ENCODE data around the gene ATP8B4.

- TF ChIP-seq EZH2 (IDR thresholded peaks at IDR 0.05) (no peak), POLR2AphosphoS5 (IDR thresholded peaks at IDR 0.05; ENCODE audit: borderline replicate concordance, low read depth, low read length) (no peak), FOXP2 (optimal IDR thresholded peaks at IDR 0.05; ENCODE audit: control extremely low read depth, extremely low read length, insufficient read depth) (no peak)
Observed at GRCh38 chr15:50167110-50167509, 48.1 kb upstream of the ATP8B4 start.
